Fibroblast of skin of right quadriceps (primary cell): Measurements from ENCODE around the gene NRXN2.

Experiments
- DNase-seq: peaks from one replicate; pipeline ENCODE4 v3.0.0-alpha.2; 2013

The NRXN2 gene

DNA sequence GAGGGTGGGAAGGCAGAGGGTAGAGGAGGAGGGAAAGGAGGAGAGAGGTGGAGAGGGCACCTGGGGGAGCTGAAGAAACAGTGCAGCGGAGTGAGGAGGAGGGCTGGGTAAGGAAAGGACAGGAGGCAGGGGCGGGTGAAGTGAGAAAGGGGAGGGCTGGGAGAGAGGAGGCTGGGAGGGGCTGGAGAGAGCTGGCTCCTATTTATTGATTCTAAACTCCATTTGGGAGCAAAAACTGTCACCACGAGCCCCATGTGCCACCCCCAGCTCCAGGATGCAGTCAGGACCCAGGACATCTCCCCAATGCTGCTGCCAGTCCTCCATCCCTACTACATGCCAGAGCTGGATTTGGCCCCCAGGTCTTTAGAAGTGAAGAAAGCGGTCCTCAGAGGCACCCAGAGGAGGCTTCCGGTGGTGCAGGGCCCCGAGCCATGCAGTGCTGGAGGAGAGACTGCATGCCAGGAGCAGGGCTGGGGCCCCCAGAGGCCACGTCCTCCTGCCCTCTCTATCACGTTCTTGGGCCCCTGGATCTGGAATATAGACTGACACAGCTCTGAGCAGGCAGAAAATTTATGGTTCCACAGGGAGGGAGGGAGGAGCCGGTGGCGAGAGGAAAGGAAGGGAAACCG lies 78.2 kb downstream of the NRXN2 start:
- no peak for DNase-seq

DNA sequence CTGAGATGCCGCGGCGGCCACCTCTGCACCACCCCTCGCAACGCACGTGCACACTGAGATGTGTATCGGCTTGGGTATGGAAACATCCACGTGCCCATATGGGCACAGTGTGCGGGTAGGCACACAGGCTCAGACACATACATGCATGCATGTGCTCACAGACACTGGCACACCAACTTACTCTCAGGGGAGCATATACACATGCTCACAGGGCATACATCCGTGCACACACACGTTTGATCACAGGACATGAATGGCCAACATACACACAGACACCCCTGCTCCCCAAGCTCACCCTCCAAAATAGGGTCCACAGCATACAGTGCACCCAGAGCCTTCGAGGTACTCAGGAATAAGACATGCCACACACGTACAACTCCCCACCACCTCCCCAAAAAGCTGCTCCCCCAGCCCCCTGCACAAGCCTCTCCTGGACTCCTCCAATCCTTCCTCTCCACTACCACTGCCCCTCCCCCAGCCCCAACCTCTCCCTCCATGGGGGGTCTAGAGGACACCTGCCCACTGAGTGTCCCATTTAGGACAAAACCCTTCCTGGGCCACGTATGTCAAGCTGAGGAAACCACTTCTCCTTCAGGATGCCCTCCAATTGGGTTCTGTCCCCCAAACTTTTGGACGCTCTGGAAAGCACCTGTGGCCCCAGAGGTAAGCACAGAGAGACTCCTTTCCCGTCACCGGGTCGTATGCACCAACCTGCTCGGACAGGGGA lies 78.9 kb downstream of the NRXN2 start:
- DNase-seq = no peak

DNA sequence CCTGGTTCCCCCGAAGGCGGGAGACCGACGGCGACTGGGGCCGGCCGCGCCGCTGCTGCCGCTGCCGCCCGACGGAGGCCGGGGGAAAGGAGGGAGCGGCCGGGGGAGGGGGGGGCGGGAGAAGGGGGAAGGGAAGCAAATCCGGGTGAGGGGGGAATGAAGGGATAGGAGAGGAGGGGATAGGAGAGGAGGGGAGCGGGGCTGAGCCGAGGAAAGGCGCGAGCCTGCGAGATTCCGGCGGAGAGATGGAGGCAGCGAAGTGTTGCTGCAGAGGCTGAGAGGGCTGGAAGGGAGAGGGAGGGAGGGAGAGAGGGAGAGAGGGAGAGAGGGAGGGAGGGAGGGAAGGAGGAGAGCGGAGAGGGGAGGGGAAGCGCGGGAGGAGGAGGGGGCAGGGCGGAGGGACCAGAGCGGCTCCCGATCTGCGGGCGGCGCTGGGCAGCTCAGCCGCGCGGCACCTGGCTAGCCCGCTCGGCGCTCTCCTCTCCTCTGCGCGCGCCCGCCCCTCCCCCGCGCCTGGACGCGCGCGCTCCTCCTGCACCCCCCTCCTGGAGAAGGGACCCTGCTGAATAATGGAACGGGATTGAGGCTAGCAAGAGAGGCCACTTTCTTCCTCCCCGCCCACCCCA lies 79.6 kb downstream of the NRXN2 start:
- DNase-seq = no peak

DNA sequence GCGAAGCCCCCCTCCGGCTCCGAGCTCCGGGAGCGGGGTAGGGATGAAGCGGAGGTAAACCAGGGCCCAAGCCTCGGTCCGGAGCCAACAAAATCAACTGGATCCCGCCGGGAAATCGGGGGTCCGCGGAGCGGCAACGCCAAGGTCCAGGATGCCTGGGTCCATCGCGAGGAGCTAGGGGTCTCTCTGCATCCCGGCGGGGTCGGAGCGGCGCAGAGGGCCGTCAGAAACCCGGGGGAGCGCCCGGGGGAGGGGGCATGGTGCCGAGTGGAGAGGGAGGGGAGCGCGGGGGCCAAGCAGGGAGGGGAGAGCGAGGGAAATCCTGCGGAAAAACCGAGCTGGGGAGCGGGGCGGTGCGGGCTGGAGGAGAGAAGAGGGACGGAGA lies 80.1 kb downstream of the NRXN2 start:
- DNase-seq = no peak

DNA sequence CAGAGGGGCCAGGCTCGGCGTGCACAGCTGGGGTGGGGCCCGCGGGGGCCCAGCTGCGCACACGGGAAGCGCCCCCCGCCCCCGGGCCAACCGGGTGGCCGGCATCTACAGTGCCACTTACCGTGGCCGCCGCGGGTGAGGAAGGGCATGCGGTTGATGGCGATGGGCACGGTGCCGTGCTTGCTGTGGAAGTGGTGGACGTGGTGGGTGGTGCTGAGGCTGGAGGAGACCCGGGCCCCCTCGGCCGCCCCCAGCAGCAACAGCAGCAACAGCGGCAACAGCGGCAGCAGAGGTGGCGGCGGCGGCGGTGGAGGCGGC lies 80.6 kb downstream of the NRXN2 start:
- DNase-seq = no peak

DNA sequence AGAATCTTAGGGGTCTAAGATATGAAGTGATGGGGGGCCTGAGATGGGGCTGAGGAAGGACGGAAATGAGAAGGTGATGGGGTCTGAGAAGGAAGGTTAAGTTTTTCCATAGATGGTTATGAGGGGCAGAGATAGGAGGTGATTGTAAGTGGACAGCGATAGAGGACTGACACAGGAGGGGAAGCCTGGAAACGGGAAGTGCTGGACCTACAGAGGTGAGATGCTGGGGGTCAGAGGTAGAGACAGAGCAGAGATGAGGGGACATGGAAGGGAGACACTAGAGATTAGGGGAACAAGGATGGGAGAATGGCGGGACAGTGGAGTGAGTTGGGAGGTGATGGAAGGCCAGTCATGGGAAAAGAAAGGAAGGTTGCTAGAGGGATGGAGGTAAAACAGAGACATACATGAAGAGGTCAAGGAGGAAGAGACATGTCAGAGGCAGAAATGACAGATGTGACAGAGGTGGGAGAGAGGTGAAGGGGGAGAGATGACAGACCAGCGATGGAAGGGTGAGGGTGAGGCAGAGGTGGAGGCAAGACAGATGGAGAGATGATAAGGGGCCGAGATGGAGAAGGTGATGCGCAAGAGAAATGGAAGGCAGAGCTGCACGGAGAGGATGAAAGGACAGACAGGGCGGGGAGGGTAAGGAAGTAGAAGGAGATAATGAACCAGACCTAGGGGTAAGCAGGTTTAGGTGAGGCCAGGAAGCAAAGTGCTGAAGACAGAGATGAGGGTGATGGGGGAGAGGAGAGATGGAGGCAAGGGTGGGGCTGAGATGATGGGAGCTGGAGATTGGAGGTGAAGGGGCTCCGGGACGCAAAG lies 81.2 kb downstream of the NRXN2 start:
- DNase-seq = no peak

DNA sequence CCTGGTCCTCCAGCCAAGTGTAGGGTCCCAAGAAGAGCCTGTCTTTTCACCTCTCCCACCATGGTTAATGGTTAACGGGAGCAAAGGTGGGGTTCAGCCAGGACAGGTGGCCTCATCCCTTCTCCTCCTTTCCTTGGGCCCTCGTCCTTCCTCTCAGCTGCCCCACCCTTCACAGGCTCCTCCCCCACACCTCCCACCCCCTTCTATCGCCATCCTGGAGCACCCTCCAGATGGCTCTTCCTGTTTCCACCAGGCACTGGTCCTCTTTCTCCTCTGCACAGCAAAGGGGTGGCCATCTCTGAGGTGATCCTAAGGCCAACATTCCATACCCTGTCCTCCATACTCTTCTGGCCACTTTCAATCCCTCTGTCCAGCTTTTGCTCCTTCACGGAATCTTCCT lies 83.1 kb downstream of the NRXN2 start:
- DNase-seq = no peak

DNA sequence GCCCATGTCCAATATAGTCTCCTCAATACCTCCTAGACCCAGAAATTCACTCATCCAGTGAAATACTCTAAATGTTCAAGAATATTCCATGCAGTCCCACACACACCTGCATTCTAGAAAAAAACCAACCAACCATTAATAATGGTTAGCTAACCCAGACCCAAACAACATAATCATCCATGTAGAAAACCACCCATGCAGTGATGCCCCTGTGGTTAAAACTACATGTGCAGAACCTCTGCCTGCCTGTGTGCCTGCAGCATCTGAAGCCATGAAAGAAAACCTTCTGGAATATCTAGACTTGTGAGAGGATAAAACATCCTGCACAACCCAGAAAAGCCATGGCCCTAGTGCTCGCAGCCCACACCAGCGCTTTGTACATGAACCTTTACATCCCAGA lies 84.2 kb downstream of the NRXN2 start:
- DNase-seq = no peak

DNA sequence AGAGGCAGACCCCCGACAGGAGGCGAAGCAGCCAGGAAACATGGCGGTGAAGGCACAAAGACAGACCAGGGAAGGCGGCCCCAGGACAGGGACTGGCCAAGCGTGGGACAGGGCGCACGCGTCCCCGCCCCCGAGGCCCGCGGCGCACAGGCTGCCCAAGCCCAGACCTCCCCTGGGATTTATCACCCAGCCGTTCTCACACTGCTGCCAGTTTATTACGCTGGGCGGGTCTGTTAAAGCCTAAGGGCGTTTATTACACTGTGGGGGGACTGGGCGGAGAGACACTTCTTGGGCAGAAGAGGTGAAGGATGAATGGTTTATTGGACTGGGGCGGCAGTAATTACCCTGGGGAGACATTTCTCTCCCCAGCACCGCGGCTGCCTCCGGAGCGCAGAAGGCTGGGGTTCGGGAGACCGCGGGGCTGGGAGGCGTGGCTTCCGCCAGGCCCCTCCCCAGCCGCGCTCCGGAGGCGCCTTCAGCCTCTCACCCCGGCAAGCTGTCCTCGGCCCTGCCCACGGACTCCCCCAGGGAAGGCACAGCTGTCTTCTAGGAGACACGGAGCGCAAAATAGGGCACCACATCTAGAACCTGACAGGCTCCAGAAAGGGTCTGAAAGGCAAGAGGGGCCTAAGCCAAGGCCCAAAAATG lies 84.9 kb downstream of the NRXN2 start:
- DNase-seq = no peak

DNA sequence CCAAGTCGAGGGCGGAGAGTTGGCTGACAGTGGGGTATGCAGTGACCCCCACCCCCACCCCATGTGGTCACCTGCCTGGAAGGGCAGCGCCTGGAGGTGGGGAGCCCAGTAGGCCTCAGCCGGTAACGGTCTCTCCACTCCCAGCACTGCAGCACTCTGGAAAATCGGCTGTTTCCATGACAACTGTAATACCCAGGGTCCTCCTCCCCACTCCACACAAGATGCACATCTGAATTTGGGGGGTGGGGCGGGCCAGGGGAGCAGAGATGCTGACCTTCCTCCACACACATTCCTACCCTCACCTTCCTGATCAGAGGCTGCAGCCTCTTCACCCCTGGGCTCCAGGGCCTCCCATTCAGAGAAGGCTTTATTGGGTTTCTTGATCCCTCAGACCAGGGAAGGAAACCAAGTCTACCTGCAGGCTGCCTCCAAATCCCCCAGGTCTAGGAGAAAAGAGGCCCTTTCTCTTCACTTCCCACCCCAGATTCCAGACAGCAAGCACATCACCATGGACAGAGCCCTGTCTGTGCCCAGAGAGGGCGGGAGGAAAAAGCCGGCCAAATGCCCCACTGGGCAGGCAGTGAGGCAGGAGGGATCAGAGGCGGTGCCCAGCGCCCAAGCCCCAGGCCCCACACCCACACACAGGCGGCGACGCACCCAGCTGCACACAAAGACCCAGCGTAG lies 85.5 kb downstream of the NRXN2 start:
- no peak for DNase-seq

DNA sequence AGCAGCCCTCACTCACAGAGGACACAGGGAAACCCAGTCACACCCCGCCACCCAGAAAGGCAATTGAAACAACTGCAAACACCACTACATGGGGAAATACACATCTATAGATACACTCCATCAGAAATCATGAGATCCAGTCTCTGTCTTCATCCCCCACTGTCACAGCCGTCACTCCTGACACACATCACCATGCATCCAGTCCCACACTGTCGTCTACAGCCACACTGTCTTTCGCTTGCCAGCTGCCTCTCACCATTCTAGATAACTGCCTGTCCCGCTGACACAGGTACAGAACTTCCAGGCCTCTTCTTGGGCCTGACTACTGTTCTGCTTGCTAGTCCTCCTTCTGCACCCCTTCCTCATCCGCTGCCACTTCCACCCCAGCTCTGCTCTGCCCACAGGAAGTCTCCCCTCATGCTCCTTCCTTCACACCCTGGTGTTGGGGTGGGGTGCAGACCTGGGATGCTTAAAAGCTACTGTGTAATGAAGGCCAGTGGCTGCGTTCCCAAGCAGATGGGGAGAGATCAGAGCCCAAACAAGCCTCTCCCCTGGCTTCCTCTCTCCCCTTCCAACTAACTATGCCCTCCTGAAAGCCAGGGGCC lies 89.3 kb downstream of the NRXN2 start:
- DNase-seq = no peak

DNA sequence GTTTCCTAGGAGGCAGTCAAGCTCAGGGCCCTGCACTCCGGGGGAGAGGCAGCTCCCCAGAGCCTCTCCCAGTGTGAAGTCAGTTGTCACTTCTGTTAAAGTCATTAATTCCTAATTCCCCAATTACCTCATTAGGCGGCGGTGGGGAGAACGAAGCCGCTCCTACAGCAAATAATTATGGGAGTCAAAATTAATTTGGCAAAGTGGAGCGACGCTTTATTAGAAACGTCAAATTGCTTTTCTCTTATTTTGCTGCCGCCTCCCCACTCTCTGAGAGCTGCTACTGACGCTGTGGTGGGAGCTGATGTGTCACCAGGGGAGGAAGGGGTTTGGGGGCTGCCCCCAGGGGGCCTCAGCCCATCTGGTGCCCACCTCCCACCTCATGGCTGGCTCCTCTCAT lies 90.3 kb downstream of the NRXN2 start:
- no peak for DNase-seq

DNA sequence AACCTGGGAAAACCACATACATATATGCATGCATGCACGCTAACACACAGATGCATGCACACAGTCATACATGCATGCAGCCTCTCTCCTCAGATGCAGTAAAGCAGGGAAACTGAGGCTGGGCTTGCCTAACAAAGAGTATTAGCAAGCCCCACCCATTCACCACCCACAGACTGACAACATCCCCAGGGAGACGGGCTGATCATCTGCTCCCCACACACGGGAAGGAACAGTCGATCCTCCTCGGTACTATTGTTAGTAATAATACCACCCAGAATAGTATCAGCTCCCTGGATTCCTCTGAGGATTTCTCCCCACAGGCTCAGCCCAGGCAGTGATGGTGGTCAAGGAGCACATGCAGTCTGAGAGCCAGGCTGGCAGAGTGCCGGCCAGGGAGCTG lies 90.8 kb downstream of the NRXN2 start:
- no peak for DNase-seq

DNA sequence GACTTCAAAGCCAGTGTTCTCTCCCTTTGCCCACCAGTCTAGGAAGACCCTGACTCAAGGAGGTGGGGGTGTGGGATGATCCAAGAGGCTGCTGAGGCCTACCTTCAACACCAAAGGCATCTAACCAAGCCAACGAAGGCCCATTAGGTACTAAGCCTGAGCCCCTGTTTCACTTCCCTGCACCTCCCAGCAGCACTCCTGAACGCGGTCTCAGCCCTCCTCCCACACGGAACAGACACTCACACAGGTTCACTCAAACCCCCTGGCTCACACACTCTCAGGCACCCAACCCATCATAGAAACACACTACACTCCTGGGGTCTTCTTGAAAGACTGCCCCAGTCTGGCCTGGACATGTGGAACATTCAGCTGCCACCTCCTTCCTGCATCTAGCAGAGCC lies 91.3 kb downstream of the NRXN2 start:
- DNase-seq = no peak

DNA sequence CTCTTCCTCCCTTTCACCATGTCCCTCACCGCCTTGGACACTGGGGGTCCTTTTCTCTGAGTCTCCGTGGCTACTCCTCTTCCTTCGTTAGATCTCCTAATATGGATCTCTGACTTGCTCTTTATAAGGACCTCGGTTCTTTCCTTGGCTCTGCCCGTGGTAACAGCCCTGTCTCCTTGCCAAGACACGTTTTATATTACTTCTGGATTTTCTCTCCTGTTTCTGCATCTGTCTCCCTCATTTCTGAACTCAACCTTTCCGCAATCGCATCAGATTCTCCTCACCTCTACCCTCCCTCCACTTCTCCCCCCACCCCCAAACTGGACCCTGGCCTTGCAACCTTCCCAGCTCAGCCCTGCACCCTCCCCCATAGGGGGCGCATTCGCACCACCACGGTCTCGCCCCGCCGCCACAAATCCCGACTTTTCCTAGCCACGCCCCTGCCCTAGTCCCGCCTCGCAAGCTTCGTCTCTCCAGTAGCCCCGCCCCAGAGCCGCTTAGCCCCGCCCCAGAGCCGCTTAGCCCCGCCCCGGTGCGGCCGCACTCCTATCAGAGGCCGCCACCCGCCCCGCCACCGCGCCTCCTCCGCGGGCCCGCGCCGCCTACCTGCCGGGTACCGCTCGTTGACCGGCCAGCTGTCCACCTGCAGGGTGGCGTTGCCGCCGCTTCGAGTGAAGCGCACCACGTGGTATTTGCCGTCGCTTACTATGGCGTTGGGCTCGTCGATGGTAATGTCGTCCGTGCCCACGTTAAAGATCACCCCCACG lies 93.0 kb downstream of the NRXN2 start:
- DNase-seq = no peak

DNA sequence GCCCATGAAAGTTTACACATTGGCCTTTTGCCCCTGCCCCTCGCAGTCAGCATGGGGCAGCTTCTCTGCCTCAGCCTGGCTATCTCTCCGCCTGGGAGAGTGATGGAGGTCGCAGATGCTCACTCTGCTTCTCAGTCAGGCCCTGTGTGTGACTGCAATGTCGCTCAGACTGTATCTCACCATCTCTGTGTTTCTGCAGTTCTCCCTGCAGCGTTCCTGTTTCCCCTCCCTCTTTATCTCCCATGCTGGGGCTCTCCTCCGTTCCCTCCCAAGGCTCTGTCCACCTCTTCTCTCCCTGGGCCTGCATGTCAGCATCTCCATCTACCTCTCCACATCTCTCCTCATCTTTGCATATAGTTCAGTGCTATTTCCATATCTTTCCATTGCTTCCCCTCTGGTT lies 93.9 kb downstream of the NRXN2 start:
- no peak for DNase-seq

DNA sequence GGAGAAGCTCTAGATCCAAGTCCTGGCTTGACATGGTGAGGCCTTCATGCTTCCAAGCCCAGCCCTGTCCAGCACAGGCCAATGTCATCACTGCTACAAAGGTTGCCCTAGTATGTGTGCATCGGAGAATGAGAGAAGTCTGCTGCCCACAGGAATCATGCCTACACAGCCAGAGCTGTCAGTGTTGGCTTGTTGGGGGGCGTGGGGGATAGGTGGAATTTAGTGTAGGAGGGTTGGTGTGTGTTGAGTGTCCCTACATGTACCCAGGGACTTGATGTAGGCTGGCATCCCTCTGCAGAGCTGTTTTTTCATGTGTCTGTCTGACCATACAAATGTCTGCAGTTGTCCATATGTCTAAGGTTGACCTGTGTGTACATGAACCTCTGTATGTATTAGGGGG lies 94.4 kb downstream of the NRXN2 start:
- no peak for DNase-seq

DNA sequence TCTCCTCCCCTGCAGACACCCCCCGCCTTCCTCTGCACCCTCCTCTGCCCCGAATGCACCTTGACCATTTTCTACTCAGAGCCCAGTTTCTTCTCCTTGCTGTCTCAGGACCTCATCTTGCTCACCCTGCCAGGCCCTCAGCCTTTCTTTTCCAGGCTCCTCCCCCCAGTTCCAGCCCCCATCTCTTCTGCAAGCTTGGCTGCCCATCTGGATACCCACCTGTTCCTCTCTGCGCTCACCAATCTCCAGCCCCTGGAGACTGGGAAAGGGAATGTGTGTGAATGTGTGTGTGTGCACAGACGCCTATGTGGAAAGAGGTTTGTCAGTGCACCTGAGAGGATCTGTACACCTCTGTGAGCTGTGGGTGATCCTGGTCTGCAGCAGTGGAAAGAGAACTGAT lies 95.6 kb downstream of the NRXN2 start:
- DNase-seq = no peak

DNA sequence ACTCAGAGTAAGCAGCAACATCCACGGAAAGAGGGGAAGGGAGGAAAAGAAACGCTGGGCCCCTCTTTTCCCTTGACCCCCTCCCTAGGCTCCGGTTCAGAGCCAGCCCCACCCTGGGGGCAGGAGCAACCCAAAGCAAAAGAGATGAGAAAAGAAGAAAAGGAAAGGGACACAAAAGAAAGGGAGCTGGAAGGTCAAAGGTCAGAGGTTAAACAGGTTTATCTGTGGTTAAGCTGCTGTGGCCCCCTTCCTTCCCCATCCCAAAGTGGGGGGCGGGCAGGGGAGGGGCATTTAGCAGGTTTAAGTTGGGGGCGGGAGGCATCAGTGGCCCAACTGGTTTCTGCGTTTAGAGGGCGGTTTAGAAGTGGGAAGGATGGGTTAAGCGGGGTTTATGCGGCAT lies 96.4 kb downstream of the NRXN2 start:
- DNase-seq = no peak

DNA sequence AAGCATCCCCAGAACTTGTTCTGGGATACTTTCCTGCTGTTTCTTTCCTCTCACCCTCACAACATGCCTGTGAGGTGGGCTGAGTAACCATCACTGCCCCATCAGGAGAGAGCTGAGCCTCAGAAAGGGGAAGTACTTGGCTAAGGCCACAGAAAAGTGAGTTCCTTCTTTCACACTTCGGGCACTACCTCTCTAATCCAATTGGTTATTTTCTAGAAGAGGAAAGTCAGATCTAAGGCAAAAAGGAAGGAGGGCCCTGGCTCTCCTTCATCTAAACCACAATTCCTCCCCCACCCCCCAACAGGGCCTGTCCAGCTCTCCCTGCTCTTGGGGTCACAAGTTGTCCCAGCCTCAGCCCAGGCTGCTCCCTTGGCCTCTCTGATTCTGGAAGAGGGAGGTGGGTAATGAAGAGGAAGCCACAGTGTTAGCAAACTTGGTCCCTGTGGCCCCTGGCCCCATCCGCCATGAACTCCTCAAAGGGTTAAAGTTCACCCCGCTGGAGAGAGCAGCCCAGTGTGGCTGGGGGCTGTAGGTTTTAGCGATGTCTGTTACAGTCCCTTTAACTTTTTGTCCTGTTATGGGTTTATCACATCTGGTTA lies 98.0 kb downstream of the NRXN2 start:
- no peak for DNase-seq

DNA sequence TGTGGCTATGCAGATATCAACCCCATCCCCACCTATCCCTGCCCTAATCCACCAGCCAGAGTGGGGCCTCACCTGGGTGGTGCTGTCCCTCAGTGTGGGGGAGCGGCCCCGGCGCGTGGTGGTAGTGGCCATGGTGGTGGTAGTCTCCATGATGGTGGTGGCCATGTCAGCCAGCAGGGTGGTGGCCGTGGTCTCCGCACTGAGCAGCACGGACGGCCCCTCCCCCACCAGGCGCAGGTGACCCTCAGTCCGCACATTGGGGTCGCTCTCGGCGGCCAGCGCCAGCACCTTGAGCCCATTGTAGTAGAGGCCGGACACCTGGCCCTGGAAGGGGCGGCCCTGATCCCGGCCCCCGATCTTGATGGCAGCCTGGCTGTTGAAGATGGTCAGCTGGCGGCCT lies 100.3 kb downstream of the NRXN2 start:
- DNase-seq = no peak
